Activated CD8-positive, alpha-beta memory T cell treated with anti-CD3 and anti-CD28 coated beads for 4 hours (primary cell): ENCODE results near the gene TEDC1.

Source experiments
- DNase-seq, 2 donors: peaks; one replicate each; pipeline ENCODE4 v3.0.0-alpha.2; 2020; ENCODE audit warnings: low read depth in 2 of 2

The TEDC1 gene

GRCh38 chr14:105458010-105458409 is 33.0 kb upstream of the TEDC1 start:
- no peak for DNase-seq

DNA sequence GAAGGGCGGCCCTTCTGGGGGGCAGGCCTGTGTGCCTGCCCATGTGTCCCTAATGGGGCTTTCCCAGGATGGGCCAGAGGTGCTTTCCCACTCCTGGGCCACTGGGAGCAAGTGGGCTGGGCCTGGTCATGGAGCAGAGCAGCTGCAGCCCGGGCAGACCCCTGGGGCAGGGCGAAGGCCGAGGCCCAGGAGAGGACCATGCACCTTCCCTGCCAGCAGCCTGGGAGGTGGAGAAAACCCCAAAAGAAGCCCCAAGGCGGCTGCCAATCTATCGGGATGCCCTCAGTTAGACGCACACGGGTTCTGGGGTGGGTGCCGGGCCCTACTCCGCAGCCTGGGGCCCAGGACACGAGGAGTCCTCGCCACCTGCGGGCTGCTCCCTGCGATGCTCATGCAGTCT is 32.5 kb upstream of the TEDC1 start:
- no peak for DNase-seq

GRCh38 chr14:105460116-105460515 is 30.9 kb upstream of the TEDC1 start:
- DNase-seq, result no peak

GRCh38 chr14:105460616-105461015 is 30.4 kb upstream of the TEDC1 start:
- no peak for DNase-seq

DNA sequence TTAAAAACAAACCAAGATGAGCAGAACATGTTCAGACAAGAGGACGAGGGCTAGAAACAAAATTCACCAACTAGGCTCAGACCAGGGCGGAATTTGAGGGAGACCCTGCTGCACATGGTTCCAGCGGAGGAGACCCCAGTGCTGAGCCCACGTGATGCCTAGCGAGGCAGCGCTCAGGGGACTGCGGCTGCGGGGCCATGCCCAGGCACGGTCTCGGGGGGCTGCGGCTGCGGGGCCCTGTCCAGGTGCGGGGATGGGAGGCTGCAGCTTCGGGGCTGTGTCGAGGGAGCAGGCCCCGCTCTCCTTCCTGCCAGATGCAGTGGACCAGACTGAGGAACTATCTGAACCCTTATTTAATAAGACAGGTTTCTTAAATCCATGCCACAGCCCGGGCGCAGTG is 29.1 kb upstream of the TEDC1 start:
- DNase-seq, result no peak

DNA sequence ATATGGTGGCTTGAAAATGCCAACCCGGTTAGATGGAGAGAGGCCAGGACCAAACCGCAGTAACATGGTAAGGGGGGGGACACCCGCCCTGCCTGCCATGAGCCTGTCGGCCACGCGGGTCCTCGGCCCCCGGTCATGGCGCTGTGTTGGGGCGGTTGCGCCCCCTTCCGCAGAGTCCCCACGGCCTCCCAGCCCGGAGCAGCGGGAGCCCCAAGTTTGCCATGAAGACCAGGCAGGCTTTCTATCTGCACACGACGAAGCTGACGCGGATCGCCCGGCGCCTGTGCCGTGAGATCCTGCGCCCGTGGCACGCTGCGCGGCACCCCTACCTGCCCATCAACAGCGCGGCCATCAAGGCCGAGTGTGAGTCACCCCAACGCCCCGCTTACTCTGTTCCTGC is 26.5 kb upstream of the TEDC1 start:
- no peak for DNase-seq

GRCh38 chr14:105465209-105466031 is 25.6 kb upstream of the TEDC1 start:
- no peak for DNase-seq

GRCh38 chr14:105466531-105467248 is 24.4 kb upstream of the TEDC1 start:
- no peak for DNase-seq

DNA sequence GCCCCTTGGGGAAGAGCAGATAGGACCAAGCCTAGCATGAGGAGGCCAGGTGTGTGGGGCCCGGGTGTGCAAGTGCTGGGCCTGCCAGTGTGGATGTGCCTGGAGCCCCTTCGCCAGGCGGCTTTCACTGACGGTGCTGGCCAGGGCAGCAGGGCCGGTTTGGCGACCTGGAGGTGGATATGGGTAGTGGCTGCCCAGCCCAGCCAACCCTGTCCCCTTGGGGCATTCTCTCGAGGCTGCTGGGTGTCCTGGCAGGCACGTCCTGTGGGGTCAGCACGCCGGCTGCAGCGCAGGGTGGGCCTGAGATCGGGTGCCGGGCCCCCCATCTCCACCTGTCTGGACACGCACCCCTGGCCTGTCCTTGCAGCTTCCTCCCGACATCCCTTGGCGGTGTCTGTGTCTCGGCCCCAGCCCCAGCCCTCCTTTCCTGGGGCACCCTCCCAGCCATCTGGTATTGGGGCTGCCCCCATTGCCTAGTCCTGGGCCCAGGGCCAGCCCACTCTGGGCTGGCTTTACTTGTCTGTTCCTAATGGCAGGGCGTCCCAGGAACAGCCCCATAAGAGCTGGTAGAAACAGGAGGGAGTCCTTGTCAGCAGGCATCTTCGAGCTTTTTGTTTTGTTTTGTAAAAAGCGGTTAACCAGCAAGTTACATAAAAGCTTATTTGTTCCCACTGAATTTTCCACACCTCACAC is 23.7 kb upstream of the TEDC1 start:
- DNase-seq, result no peak

- no peak for DNase-seq
Observed at GRCh38 chr14:105467942-105468471, 23.0 kb upstream of the TEDC1 start.

GRCh38 chr14:105468621-105469241 is 22.3 kb upstream of the TEDC1 start:
- no peak for DNase-seq

DNA sequence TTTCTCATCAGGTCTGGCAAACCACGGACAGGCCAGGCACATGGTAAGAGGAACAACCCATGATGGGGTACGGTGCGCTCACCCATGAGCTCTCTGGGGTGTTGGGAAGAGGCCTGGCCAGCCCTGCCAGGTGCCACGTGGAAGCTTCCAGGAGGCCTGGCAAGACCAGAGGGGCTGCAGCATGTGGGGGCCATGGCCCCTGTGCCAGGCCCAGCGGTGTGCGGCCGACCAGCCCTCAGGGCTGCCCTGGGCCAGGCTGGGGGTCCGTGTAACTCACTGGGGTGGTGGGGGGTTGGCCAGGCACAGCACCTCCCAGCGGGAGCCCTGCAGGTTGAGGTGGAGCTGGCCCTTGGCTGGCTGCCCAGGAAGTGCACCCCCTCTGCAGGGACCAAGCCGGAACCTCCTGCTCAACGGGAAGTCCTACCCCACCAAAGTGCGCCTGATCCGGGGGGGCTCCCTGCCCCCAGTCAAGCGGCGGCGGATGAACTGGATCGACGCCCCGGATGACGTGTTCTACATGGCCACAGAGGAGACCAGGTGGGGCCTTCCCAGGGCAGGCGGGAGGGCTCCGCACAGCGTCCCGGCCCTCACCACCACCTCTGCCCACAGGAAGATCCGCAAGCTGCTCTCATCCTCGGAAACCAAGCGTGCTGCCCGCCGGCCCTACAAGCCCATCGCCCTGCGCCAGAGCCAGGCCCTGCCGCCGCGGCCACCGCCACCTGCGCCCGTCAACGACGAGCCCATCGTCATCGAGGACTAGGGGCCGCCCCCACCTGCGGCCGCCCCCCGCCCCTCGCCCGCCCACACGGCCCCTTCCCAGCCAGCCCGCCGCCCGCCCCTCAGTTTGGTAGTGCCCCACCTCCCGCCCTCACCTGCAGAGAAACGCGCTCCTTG is 21.3 kb upstream of the TEDC1 start:
- no peak for DNase-seq

GRCh38 chr14:105470350-105471296 is 20.4 kb upstream of the TEDC1 start:
- no peak for DNase-seq

DNA sequence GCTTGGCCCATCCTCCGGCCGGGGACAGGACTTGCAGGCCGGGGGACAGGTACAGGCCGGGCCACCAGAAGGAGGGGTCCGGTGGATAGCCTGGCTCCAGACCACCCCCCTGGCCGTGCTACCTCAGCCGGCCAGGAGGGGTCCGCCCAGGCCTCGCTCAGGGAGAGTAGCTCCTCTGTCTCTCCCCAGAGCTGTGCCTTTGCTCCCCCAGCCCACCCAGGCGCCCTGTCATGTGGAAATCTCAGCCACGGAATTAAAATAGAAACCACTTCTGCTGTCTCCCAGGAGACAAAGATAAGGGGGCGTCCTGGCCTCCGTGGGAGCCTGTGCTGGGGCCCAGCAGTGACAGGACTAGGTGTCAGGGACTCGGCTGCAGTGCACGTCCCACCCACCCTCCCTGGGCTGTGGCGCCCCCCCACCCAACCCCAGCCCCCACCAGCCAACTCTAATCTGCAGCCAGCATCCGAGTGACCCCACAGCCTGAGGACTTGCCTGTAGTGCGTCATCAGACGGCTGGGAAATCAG is 19.7 kb upstream of the TEDC1 start:
- DNase-seq, result no peak

GRCh38 chr14:105471823-105472485 is 19.1 kb upstream of the TEDC1 start:
- DNase-seq, result no peak

- DNase-seq, result no peak
Observed at GRCh38 chr14:105472486-105472991, 18.5 kb upstream of the TEDC1 start.

GRCh38 chr14:105473033-105473676 is 17.9 kb upstream of the TEDC1 start:
- no peak for DNase-seq
